Sigmoid colon (tissue), 7 donors: ENCODE results near the gene SOX6. TPM values are rescaled to one million over a fixed set of nuclear protein-coding genes. Genes with fewer than 3 reads are reported as not detected.

ENCODE experiments used
- DNase-seq: peaks from one replicate; pipeline ENCODE4 v3.0.0-alpha.2; 2019
- H3K27ac ChIP-seq, 4 donors: fragments of 200-600 bp; sonication (generic); one replicate each; pipeline ENCODE4 v1.5.1; 2016 to 2019; ENCODE audit warnings: mild to moderate bottlenecking in 1 of 4
- H3K27me3 ChIP-seq, 3 donors: fragments of 200-600 bp; sonication (generic); one replicate each; pipeline ENCODE4 v1.5.1; 2019; ENCODE audit warnings: mild to moderate bottlenecking in 1 of 3
- H3K36me3 ChIP-seq, 4 donors: fragments of 200-600 bp; sonication (generic); one replicate each; pipeline ENCODE4 v1.5.1; 2016 to 2019
- H3K4me1 ChIP-seq, 4 donors: fragments of 200-600 bp; sonication (generic); one replicate each; pipeline ENCODE4 v1.5.1; 2017 to 2019
- H3K4me3 ChIP-seq, 4 donors: fragments of 200-600 bp; sonication (generic); one replicate each; pipeline ENCODE4 v1.5.1; 2017 to 2019; ENCODE audit warnings: mild to moderate bottlenecking in 2 of 4, moderate library complexity in 1 of 4
- H3K9me3 ChIP-seq, 4 donors: fragments of 200-600 bp in 3 of 4; sonication (generic) in 3 of 4; one replicate each; pipeline versions ENCODE4 v1.5.1 to v1.6.1; 2013 to 2019
- CTCF ChIP-seq, 4 experiments: fragments of 450-650 bp in 3 of 4; fragments of 200-600 bp in 1 of 4; IDR thresholded peaks; one replicate each; pipeline ENCODE4 v1.5.1; 2016 to 2019; ENCODE audit warnings: antibody characterized with exemption in 4 of 4, mild to moderate bottlenecking in 3 of 4, moderate library complexity in 2 of 4
- EP300 ChIP-seq, 4 donors: sonication (generic); formaldehyde crosslinking; IDR thresholded peaks; one replicate each; pipeline ENCODE4 v1.6.1; 2017; ENCODE audit warnings: antibody characterized with exemption in 4 of 4
- POLR2A ChIP-seq, 2 donors: fragments of 450-650 bp; IDR thresholded peaks; one replicate each; pipeline ENCODE4 v1.6.1; 2016; ENCODE audit warnings: antibody characterized with exemption in 2 of 2, mild to moderate bottlenecking in 2 of 2, moderate library complexity in 2 of 2
- POLR2AphosphoS5 ChIP-seq, 4 donors: sonication (generic); formaldehyde crosslinking; IDR thresholded peaks; one replicate each; pipeline ENCODE4 v1.6.1; 2017; ENCODE audit warnings: antibody characterized with exemption in 4 of 4
- WGBS, 2 donors: extraction: QIAGEN DNeasy Blood & Tissue Kit; methylation state at CpG; one replicate each; pipeline ENCODE4 v1.1.7; 2013; 5-methylcytosine and 5-hydroxymethylcytosine counted together
- intact Hi-C: fragments of 100-400 bp; cut with DNase I; formaldehyde crosslinking; loops from one replicate; pipeline ENCODE4 v1.15.1; 2023
- polyA plus RNA-seq, 3 donors: library from polyadenylated mRNA; stranded (reverse); fragments of 200-250 nt; gene quantifications; one replicate each; pipeline ENCODE4 v1.2.3, GENCODE V29; 2013
- total RNA-seq, 4 donors: library from RNA; depleted of rRNA; stranded (reverse); fragments of >200 nt; gene quantifications; one replicate each; pipeline ENCODE4 v1.1.0, GENCODE V29; 2016
- donor health status: healthy with polysubstance abuse.
- donor health status: Bipolar disorder and iron deficiency.
- donor health status: healthy.

SOX6 gene
- total and polyA plus RNA-seq, 7 donors = 0.46 to 6.1 (median 1.7) TPM

GRCh38 chr11:16301462-16301861 is 54.9 kb downstream of the SOX6 start:
- no peak overlapping the region for H3K4me3 ChIP-seq
- no peak overlapping the region for H3K27ac ChIP-seq
- H3K27me3 ChIP-seq = no peaks in the 10 kb centered on the region
- no peaks in the 10 kb centered on the region for H3K9me3 ChIP-seq
- DNase-seq = no peak
- H3K4me1 ChIP-seq = no peaks in the 10 kb centered on the region
- TF ChIP-seq EP300 (IDR thresholded peaks at IDR 0.05) (no peak), POLR2A (IDR thresholded peaks at IDR 0.05) (no peak), CTCF (IDR thresholded peaks at IDR 0.05) (no peak), POLR2AphosphoS5 (IDR thresholded peaks at IDR 0.05) (no peak)
- H3K36me3 ChIP-seq = no peaks in the 10 kb centered on the region
- intact Hi-C loops = no loop called here
- WGBS, 2 donors = 90 to 92% methylated on average over 2 of the region's 2 CpGs

GRCh38 chr11:16299884-16300782 is 56.2 kb downstream of the SOX6 start:
- H3K4me3 ChIP-seq = no peak overlapping the region
- no peaks in the 10 kb centered on the region for H3K9me3 ChIP-seq
- H3K27ac ChIP-seq = no peak overlapping the region
- TF ChIP-seq EP300 (IDR thresholded peaks at IDR 0.05) (no peak), POLR2AphosphoS5 (IDR thresholded peaks at IDR 0.05) (no peak), POLR2A (IDR thresholded peaks at IDR 0.05) (no peak), CTCF (IDR thresholded peaks at IDR 0.05) (no peak)
- no peaks in the 10 kb centered on the region for H3K36me3 ChIP-seq
- H3K27me3 ChIP-seq = no peaks in the 10 kb centered on the region
- no peaks in the 10 kb centered on the region for H3K4me1 ChIP-seq
- intact Hi-C loops = no loop called here
- DNase-seq = no peak
- WGBS, 2 donors = 73 to 78% methylated on average over 8 of the region's 8 CpGs

- no peak for TF ChIP-seq POLR2AphosphoS5 (IDR thresholded peaks at IDR 0.05)
- no peak for TF ChIP-seq EP300 (IDR thresholded peaks at IDR 0.05)
- no peak for TF ChIP-seq CTCF (IDR thresholded peaks at IDR 0.05)
- no peak for TF ChIP-seq POLR2A (IDR thresholded peaks at IDR 0.05)
- intact Hi-C loops = no loop called here
- no peak overlapping the region for H3K4me3 ChIP-seq
- no peak for DNase-seq
- no peaks in the 10 kb centered on the region for H3K4me1 ChIP-seq
- 20 to 70% methylated on average over 4 of the region's 4 CpGs for WGBS, 2 donors
- H3K27me3 ChIP-seq = no peaks in the 10 kb centered on the region
- no peaks in the 10 kb centered on the region for H3K9me3 ChIP-seq
- no peaks in the 10 kb centered on the region for H3K36me3 ChIP-seq
- H3K27ac ChIP-seq = no peak overlapping the region
These were observed 57.0 kb downstream of the SOX6 start for GRCh38 chr11:16299390-16299789.

- intact Hi-C loops = no loop called here
These were observed 59.0 kb downstream of the SOX6 start for GRCh38 chr11:16297332-16297731.

More at GRCh38 chr11:16297332-16297731, 59.0 kb downstream of the SOX6 start:
- WGBS, 2 donors = 80 to 83% methylated on average over 3 of the region's 3 CpGs
- no peak for TF ChIP-seq POLR2AphosphoS5 (IDR thresholded peaks at IDR 0.05)
- TF ChIP-seq EP300 (IDR thresholded peaks at IDR 0.05) = no peak
- TF ChIP-seq CTCF (IDR thresholded peaks at IDR 0.05) = no peak
- TF ChIP-seq POLR2A (IDR thresholded peaks at IDR 0.05) = no peak
- peaks cover 0 to 11% (median 5%) of the 10 kb centered on the region in 4 donors for H3K4me1 ChIP-seq
- no peak overlapping the region for H3K4me3 ChIP-seq
- no peak overlapping the region for H3K27ac ChIP-seq
- no peaks in the 10 kb centered on the region for H3K27me3 ChIP-seq
- H3K36me3 ChIP-seq = no peaks in the 10 kb centered on the region
- no peaks in the 10 kb centered on the region for H3K9me3 ChIP-seq
- no peak for DNase-seq
